ENCODE results near the gene CRTC1.

DNA sequence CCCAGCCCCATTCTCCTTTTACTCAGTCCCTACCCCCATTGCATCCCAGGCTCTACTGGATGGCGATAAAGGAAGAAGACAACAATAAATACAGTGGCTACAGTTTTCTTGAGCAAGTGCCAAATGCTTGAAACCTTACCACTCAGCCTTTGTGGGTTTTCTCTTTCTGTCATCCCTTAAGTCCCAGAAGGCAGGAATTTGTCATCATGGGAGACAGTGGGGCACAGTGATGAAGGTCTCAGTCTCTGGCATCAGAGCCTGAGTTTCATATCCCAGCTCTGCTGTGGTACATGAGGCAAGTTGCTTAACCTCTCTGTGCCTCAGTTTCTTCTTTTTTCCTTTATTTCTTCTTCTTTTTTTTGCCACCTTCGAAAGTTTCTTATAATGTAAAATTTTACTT, 112.8 kb downstream of the CRTC1 start:
- TF ChIP-seq, protein P1, sequence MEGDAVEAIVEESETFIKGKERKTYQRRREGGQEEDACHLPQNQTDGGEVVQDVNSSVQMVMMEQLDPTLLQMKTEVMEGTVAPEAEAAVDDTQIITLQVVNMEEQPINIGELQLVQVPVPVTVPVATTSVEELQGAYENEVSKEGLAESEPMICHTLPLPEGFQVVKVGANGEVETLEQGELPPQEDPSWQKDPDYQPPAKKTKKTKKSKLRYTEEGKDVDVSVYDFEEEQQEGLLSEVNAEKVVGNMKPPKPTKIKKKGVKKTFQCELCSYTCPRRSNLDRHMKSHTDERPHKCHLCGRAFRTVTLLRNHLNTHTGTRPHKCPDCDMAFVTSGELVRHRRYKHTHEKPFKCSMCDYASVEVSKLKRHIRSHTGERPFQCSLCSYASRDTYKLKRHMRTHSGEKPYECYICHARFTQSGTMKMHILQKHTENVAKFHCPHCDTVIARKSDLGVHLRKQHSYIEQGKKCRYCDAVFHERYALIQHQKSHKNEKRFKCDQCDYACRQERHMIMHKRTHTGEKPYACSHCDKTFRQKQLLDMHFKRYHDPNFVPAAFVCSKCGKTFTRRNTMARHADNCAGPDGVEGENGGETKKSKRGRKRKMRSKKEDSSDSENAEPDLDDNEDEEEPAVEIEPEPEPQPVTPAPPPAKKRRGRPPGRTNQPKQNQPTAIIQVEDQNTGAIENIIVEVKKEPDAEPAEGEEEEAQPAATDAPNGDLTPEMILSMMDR (IDR thresholded peaks at IDR 0.05; ENCODE audit: poor library complexity), result no peak
- no peak for TF ChIP-seq EZH2phosphoT487 (IDR thresholded peaks at IDR 0.05; ENCODE audit: low read depth, severe bottlenecking, unreplicated experiment)
- TF ChIP-seq EZH2 (IDR thresholded peaks at IDR 0.05; ENCODE audit: borderline replicate concordance), result no peak
